ENCODE results near the gene BTF3.

DNA sequence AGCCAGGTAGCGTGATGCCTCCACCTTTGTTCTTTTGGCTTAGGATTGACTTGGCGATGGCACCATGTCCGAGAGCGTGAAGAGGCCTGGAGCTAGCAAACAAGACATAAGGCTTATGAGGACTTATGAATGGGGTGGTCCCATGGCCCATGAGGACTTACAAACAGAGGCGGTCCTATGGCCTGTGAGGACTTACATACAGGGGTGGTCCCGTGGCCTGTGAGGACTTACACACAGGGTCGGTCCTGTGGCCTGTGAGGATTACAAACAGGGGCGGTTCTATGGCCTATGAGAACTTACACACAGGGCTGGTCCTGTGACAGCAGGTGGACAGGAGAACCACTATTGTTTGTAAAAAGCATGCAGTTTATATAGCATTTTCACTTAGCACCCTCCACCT is 28.4 kb upstream of the BTF3 start:
- TF ChIP-seq RBBP5 (IDR thresholded peaks at IDR 0.05; ENCODE audit: borderline replicate concordance, low read depth, low read length) = no peak
- no peak for TF ChIP-seq SRF (IDR thresholded peaks at IDR 0.05; ENCODE audit: low read depth, low read length)
- TF ChIP-seq GABPA (IDR thresholded peaks at IDR 0.05; ENCODE audit: borderline replicate concordance, insufficient read depth, low read length) = no peak
- no peak for TF ChIP-seq POLR2A (IDR thresholded peaks at IDR 0.05; ENCODE audit: control extremely low read depth in 1 of 2, low read depth in 2 of 2, low read length in 2 of 2)
- no peak for TF ChIP-seq TEAD4 (IDR thresholded peaks at IDR 0.05; ENCODE audit: low read depth, low read length)
- no peak for TF ChIP-seq EZH2 (IDR thresholded peaks at IDR 0.05; ENCODE audit: low read depth, low read length, severe bottlenecking)
- TF ChIP-seq JUND (IDR thresholded peaks at IDR 0.05; ENCODE audit: low read length) = no peak
- TF ChIP-seq NANOG (IDR thresholded peaks at IDR 0.05; ENCODE audit: insufficient read depth, low read depth, low read length, poor library complexity, severe bottlenecking) = no peak
- TF ChIP-seq, protein P1, sequence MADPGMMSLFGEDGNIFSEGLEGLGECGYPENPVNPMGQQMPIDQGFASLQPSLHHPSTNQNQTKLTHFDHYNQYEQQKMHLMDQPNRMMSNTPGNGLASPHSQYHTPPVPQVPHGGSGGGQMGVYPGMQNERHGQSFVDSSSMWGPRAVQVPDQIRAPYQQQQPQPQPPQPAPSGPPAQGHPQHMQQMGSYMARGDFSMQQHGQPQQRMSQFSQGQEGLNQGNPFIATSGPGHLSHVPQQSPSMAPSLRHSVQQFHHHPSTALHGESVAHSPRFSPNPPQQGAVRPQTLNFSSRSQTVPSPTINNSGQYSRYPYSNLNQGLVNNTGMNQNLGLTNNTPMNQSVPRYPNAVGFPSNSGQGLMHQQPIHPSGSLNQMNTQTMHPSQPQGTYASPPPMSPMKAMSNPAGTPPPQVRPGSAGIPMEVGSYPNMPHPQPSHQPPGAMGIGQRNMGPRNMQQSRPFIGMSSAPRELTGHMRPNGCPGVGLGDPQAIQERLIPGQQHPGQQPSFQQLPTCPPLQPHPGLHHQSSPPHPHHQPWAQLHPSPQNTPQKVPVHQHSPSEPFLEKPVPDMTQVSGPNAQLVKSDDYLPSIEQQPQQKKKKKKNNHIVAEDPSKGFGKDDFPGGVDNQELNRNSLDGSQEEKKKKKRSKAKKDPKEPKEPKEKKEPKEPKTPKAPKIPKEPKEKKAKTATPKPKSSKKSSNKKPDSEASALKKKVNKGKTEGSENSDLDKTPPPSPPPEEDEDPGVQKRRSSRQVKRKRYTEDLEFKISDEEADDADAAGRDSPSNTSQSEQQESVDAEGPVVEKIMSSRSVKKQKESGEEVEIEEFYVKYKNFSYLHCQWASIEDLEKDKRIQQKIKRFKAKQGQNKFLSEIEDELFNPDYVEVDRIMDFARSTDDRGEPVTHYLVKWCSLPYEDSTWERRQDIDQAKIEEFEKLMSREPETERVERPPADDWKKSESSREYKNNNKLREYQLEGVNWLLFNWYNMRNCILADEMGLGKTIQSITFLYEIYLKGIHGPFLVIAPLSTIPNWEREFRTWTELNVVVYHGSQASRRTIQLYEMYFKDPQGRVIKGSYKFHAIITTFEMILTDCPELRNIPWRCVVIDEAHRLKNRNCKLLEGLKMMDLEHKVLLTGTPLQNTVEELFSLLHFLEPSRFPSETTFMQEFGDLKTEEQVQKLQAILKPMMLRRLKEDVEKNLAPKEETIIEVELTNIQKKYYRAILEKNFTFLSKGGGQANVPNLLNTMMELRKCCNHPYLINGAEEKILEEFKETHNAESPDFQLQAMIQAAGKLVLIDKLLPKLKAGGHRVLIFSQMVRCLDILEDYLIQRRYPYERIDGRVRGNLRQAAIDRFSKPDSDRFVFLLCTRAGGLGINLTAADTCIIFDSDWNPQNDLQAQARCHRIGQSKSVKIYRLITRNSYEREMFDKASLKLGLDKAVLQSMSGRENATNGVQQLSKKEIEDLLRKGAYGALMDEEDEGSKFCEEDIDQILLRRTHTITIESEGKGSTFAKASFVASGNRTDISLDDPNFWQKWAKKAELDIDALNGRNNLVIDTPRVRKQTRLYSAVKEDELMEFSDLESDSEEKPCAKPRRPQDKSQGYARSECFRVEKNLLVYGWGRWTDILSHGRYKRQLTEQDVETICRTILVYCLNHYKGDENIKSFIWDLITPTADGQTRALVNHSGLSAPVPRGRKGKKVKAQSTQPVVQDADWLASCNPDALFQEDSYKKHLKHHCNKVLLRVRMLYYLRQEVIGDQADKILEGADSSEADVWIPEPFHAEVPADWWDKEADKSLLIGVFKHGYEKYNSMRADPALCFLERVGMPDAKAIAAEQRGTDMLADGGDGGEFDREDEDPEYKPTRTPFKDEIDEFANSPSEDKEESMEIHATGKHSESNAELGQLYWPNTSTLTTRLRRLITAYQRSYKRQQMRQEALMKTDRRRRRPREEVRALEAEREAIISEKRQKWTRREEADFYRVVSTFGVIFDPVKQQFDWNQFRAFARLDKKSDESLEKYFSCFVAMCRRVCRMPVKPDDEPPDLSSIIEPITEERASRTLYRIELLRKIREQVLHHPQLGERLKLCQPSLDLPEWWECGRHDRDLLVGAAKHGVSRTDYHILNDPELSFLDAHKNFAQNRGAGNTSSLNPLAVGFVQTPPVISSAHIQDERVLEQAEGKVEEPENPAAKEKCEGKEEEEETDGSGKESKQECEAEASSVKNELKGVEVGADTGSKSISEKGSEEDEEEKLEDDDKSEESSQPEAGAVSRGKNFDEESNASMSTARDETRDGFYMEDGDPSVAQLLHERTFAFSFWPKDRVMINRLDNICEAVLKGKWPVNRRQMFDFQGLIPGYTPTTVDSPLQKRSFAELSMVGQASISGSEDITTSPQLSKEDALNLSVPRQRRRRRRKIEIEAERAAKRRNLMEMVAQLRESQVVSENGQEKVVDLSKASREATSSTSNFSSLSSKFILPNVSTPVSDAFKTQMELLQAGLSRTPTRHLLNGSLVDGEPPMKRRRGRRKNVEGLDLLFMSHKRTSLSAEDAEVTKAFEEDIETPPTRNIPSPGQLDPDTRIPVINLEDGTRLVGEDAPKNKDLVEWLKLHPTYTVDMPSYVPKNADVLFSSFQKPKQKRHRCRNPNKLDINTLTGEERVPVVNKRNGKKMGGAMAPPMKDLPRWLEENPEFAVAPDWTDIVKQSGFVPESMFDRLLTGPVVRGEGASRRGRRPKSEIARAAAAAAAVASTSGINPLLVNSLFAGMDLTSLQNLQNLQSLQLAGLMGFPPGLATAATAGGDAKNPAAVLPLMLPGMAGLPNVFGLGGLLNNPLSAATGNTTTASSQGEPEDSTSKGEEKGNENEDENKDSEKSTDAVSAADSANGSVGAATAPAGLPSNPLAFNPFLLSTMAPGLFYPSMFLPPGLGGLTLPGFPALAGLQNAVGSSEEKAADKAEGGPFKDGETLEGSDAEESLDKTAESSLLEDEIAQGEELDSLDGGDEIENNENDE (IDR thresholded peaks at IDR 0.05; ENCODE audit: insufficient replicate concordance, low read length) = no peak
- TF ChIP-seq, protein P2, sequence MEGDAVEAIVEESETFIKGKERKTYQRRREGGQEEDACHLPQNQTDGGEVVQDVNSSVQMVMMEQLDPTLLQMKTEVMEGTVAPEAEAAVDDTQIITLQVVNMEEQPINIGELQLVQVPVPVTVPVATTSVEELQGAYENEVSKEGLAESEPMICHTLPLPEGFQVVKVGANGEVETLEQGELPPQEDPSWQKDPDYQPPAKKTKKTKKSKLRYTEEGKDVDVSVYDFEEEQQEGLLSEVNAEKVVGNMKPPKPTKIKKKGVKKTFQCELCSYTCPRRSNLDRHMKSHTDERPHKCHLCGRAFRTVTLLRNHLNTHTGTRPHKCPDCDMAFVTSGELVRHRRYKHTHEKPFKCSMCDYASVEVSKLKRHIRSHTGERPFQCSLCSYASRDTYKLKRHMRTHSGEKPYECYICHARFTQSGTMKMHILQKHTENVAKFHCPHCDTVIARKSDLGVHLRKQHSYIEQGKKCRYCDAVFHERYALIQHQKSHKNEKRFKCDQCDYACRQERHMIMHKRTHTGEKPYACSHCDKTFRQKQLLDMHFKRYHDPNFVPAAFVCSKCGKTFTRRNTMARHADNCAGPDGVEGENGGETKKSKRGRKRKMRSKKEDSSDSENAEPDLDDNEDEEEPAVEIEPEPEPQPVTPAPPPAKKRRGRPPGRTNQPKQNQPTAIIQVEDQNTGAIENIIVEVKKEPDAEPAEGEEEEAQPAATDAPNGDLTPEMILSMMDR (IDR thresholded peaks at IDR 0.05; ENCODE audit: control extremely low read depth in 1 of 3, insufficient read depth in 1 of 3, low read depth in 1 of 3, low read length in 3 of 3) = no peak
- TF ChIP-seq SP2 (IDR thresholded peaks at IDR 0.05; ENCODE audit: low read length) = no peak
